ACHN (cell line): ENCODE measurements around the gene SERTAD3.
A peak's percentile ranks its signal among the peaks of the same experiment; 100 is the strongest.
"Not testable (repeated sequence)": the region's sequence is repeated elsewhere in the genome, so short reads cannot be mapped to it uniquely, and the experiment has no call there.

Experiments
- DNase-seq: peaks from one replicate; pipeline ENCODE4 v3.0.0-alpha.2; 2015
- in situ Hi-C: cut with HindIII; loops from 2 replicates; pipeline ENCODE4 v1.10.0; 2017; ENCODE audit warnings: low sequenced_read_pairs, low pct_ligation_motif_present, low pct_unique_long_range_greater_than_20kb

SERTAD3 gene

GRCh38 chr19:40461669-40462221, 17.6 kb upstream of the SERTAD3 start:
- DNase-seq = no peak
- in situ Hi-C loops = no loop called here

GRCh38 chr19:40460185-40460584, 16.1 kb upstream of the SERTAD3 start:
- in situ Hi-C loops = no loop called here

DNA sequence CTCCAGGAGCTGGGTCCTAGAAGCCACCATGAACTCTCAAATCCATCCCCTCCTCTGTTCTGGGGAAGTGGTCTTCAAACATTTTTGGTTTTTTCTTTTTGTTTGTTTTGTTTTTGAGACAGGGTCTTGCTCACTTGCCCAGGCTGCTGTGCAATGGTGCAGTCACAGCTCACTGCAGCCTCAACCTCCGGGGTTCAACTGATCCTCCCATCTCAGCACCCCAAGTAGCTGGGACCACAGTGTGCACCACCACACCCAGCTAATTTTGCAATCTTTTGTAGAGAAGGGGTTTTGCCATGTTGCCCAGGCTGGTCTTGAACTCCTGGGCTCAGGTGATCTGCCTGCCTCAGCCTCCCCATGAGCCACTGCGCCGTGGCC, 14.5 kb upstream of the SERTAD3 start:
- DNase-seq = no peak
- in situ Hi-C loops = no loop called here

More at GRCh38 chr19:40460185-40460584, 16.1 kb upstream of the SERTAD3 start:
- DNase-seq = no peak

DNA sequence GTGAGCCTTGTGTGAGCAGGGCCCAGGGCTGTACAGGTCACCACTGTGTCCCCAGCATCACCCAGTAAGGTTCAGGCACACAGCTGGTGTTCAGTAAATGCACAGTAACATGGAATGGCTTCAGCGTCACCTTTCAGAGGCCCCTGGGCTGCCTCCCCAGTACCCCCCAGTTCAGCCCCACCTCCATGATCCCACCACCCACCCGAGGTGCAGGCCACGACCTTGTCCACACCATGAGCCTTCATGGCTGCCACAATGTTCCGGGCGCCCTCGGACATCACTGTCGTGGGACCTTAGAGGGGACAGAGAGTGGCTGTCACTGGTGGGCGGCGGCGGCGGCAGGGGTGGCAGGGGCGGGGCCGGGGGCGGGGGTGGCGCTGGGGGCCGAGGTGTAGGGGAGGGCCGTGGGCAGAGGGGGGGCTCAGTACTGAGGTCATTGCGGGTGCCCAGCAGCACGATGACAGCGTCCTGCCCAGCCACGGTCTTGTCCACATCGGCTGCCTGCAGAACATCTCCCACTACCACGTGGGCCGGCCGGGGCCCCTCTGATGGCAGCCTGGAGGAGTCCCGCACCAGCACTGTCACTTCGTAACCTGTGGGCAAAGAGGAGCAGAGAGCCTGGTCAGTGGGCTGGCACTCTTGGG, 13.9 kb upstream of the SERTAD3 start:
- in situ Hi-C loops = no loop called here
- no peak for DNase-seq

- no peak for DNase-seq
- in situ Hi-C loops = no loop called here
These were observed 12.9 kb upstream of the SERTAD3 start for GRCh38 chr19:40457048-40457447.

DNA sequence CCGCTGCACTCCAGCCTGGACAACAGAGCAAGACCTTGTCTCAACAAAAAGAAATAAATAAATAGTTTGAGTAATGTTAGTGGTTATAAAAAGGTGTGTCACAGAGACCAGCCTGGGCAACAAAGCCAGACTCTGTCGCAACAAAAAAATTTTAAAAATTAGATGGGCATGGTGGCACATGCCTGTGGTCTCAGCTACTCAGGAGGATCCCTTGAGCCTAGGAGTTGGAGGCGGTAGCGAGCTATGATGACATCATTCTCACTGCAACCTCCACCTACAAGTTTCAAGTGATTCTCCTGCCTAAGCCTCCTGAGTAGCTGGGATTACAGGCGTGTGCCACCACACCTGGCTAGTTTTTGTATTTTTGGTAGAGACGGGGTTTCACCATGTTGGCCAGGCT, 9.8 kb upstream of the SERTAD3 start:
- DNase-seq = peak; percentile 14
- in situ Hi-C loops = not testable (repeated sequence)

GRCh38 chr19:40453151-40453735, 9.1 kb upstream of the SERTAD3 start:
- in situ Hi-C loops = no loop called here
- no peak for DNase-seq

GRCh38 chr19:40452016-40452415, 7.9 kb upstream of the SERTAD3 start:
- in situ Hi-C loops = no loop called here
- DNase-seq = no peak

GRCh38 chr19:40450664-40451063, 6.5 kb upstream of the SERTAD3 start:
- DNase-seq = no peak
- in situ Hi-C loops = no loop called here

GRCh38 chr19:40449506-40449905, 5.4 kb upstream of the SERTAD3 start:
- in situ Hi-C loops = no loop called here
- DNase-seq = no peak

GRCh38 chr19:40446263-40446784, 2.2 kb upstream of the SERTAD3 start:
- in situ Hi-C loops = no loop called here
- no peak for DNase-seq

DNA sequence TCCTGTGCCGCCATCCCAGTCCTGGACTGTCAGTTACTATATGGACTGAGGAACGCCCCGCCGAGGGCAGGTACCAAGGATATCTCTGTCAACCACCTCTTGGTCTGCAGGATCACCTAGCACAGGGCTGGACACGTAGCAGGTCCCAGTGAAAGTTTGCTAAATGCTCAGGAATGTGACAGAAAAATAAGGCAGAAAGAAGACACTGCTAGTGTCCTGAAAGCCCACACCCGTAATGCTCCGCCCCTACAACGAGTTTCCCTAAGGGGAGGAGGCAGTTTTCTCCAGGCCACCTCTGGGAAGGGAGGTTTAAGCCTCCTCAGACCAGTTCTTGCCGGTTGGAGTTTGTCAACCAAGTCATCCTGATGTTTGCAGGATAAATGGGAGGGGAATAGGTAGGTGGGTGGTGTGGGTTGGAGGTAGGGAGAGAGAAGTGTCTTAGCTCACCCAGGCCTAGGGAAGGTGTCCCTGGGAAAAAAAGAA, 1.7 kb upstream of the SERTAD3 start:
- no peak for DNase-seq

DNA sequence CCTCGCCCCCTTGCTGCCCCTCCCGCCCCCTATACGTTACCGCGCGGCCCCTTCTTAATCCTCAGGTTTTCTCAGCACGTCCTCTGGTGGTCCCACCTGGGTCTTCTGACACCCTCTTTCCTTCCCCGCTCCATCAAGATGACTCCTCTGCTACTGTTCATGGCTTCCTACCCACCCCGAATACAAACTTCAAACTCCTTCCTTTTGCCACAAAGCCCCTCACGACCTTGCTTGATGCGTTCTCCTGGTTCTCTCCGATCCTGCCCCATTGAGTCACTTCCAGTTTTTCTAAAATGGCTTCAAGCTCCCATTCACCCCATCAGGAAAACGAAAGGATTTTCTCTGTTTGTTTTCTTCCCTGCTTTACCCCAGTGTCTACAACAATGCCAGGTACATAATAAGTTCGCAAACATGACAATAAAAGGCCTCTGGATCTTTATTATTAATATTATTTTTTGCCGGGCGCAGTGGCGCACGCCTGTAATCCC, 734 bp upstream of the SERTAD3 start:
- in situ Hi-C loops = no loop called here
- no peak for DNase-seq

More for the DNA sequence above, 1.7 kb upstream of the SERTAD3 start:
- in situ Hi-C loops = no loop called here

DNA sequence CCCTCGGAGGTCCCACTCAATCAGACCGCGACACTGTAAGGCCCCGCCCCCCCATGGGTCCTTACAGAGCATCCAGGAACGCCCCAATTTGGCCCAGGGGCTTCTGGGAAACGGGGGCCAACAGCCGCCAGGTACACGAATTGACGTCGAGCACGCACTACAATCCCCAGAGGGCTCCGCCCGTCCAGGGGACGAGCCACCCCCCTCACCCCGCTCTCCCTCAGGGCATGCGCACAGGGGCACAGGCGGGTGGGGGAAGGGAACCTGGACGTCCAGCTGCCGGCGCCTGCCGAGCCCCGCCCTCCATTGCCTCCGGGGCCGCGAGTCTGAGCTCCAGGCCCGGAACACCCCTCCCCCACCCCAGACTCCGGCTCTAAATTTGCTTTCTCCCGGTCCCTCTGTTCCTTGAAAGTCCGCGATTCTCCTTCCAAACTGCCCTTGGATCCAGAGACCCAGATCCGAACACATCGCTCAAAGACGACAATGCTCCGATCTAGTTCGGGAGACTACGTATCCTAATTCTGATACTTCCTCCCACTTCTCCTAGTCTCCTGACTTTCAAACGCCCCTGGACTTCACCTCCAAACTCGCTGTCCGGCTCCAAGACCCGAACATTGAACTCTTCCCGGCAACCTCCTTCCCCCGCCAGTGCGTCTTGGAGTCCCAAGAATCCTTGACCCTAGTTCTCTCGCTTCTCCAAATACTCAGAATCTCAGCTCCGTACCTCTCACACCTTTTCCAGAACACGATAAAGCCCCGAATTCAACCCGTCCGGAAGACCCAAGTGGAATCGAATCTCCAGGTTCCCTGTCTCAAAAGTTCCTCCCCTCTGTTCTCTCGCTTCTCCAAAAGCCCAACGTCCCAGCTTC, 770 bp downstream of the SERTAD3 start:
- peak; percentile 99 for DNase-seq
- in situ Hi-C loops = no loop called here

DNA sequence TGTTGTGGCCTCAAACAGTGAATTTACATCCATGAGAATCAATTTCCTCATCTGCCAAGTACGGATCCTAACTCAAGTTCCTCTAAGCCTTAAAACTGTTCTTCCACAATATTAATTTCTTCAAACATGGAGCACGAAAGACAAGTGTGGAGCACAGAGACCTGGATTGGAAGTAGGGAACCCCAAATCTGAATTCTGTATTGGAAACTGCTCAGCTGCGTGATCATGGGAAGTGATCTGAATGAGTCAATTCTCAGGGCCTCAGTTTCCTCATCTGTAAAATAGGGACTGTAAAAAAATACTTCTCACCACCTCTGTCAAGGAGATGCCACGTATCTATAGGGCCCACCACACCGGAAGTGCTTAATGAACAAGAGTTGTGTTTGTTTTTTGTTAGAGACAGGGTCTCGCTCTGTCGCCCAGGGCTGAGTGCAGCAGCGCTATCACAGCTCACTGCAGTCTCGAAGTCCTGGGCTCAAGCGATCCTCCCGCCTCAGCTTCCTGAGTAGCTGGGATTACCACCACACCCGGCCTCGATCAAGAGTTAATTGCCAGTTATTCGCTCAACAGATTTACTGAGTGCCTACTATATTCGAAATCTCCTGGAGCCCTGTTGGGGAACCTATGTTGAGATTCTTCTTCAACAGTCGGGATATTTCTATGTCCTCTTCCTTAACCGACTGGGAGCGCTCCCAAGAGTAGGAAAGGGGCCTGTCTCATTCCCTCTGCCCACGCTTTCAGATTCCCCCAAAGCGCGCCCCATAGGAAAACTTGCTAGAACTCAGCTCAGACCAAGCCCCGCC, 1.6 kb downstream of the SERTAD3 start:
- in situ Hi-C loops = no loop called here

DNA sequence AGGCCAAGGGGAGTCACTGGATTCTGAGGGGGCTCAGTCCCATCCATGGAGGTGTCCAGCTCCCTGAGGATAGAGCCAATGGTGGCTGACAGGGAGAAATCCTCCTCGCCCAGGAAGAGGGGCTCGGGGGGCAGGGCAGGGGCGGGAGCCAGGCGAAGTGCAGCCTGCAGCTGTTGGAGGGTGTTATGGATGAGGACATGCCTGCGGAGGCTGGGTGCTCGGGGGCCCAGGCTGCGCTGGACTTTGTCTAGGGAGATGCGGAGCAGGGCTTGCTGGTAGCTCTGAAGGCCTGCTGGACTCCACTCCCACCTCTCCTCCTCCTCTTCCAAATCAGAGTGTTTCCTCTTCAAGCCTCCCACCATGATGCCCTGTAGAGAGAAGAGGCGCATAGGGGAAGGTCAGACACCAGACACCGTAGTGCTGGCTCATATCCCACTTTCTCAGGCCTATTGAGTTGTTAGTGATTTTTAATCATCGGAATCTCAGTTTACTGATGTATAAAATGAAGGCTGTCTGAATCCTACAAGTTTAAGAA, 2.3 kb downstream of the SERTAD3 start:
- no peak for DNase-seq
- in situ Hi-C loops = no loop called here

More for the DNA sequence above, 1.6 kb downstream of the SERTAD3 start:
- DNase-seq = no peak

DNA sequence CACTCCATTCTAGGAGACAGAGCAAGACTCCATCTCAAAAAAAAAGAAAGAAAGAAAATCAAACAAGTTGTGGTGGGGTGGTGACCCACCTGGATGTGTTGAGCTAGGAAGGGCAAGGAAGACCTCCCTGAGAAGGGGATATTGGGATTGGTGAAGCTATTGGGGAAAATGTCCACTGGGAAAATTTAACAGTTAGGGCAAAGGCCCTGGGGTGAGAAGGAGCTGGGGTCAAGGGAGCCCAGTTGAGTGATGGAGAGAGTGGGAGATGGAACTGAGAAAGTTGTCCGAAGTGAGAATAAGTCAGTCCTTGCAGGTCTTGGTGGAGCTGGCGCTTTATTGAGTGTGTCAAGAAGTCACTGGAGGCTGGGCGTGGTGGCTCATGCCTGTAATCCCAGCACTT, 5.9 kb downstream of the SERTAD3 start:
- DNase-seq = no peak
- in situ Hi-C loops = no loop called here
